GM18873 (cell line): ENCODE results near the gene POTEM.
"Not testable (repeated sequence)": the region's sequence is repeated elsewhere in the genome, so short reads cannot be mapped to it uniquely, and the experiment has no call there.

Experiments used
- ATAC-seq: cut with Tn5 transposase; IDR thresholded peaks from one replicate; pipeline ENCODE4 v1.9.1; 2021; ENCODE audit warnings: mild to moderate bottlenecking, moderate library complexity, moderate number of reproducible peaks; ENCODE audit not compliant: unreplicated experiment, low FRiP score

The POTEM gene

GRCh38 chr14:19036811-19037382 lies 69.7 kb downstream of the POTEM start:
- ATAC-seq, result not testable (repeated sequence)

GRCh38 chr14:19038060-19038664 lies 70.9 kb downstream of the POTEM start:
- ATAC-seq, result not testable (repeated sequence)

- not testable (repeated sequence) for ATAC-seq
Measured at GRCh38 chr14:19038785-19039184, 71.6 kb downstream of the POTEM start.

- ATAC-seq, result not testable (repeated sequence)
Measured at GRCh38 chr14:19043384-19043783, 76.2 kb downstream of the POTEM start.
